Endothelial cell of umbilical vein (primary cell): ENCODE data around the gene KBTBD6. TPM values are rescaled to one million over a fixed set of nuclear protein-coding genes. Genes with fewer than 3 reads are reported as not detected.
"Not testable (repeated sequence)": the region's sequence is repeated elsewhere in the genome, so short reads cannot be mapped to it uniquely, and the experiment has no call there.

Experiments
- BruUV-seq: library from RNA; stranded (reverse); fragments of 400-500 nt; replicated peaks from 2 replicates; lab custom pipeline; 2021; lab: Mats Ljungman, UMichigan
- CTCF ChIA-PET: fragments of 300-600, 350-600 bp; sonication (Branson Sonifier 250); formaldehyde crosslinking; loops from one replicate; lab custom pipeline; 2021; ENCODE audit warnings: antibody characterized with exemption, inconsistent platforms; lab: Charles Lee
- POLR2A ChIA-PET: fragments of 300-600, 350-600 bp; sonication (Branson Sonifier 250); formaldehyde crosslinking; loops from one replicate; lab custom pipeline; 2021; ENCODE audit warnings: antibody characterized with exemption, inconsistent platforms; lab: Charles Lee
- DNase-seq: peaks from one replicate; pipeline ENCODE4 v3.0.0-alpha.2; 2011; ENCODE audit warnings: low read depth, low spot score
- FAIRE-seq: peaks from 2 replicates; lab custom pipeline; 2011; peaks lifted over from hg19 to GRCh38; lab: Jason Lieb, UNC
- H2AFZ ChIP-seq: 2 replicates; pipeline ENCODE4 v1.6.0; 2012; ENCODE audit warnings: low read depth, low read length, control low read depth, inconsistent platforms
- H3K27ac ChIP-seq: 2 replicates; pipeline ENCODE4 v1.5.1; 2011; ENCODE audit warnings: low read depth, mild to moderate bottlenecking, control low read depth, low read length, moderate library complexity; ENCODE audit not compliant: insufficient read depth
- H3K27me3 ChIP-seq, 2 experiments: 2 replicates each; pipeline versions ENCODE4 v1.6.0 to v1.6.1; 2011; ENCODE audit warnings: low read length in 2 of 2, mixed read lengths in 1 of 2; ENCODE audit not compliant: control insufficient read depth in 2 of 2, insufficient read depth in 2 of 2
- H3K36me3 ChIP-seq, 2 experiments: 2 replicates in 1 of 2; 3 replicates in 1 of 2; pipeline ENCODE4 v1.5.1; 2011; ENCODE audit warnings: low read length in 2 of 2, mild to moderate bottlenecking in 1 of 2, moderate library complexity in 1 of 2; ENCODE audit not compliant: control insufficient read depth in 2 of 2, insufficient read depth in 2 of 2; ENCODE audit errors: extremely low read depth in 1 of 2
- H3K4me1 ChIP-seq: 3 replicates; pipeline ENCODE4 v1.5.1; 2011; ENCODE audit warnings: mild to moderate bottlenecking, low read length; ENCODE audit not compliant: control insufficient read depth, insufficient read depth; ENCODE audit errors: extremely low read depth
- H3K4me2 ChIP-seq: 2 replicates; pipeline ENCODE4 v1.6.1; 2011; ENCODE audit warnings: low read length, control low read depth, mixed read lengths; ENCODE audit not compliant: insufficient read depth
- H3K4me3 ChIP-seq, 3 experiments: fragments of 200-600 bp in 1 of 3; sonication (generic), shearing (Covaris generic) in 1 of 3; replicated peaks in 1 of 3; 2 replicates each; pipeline ENCODE4 v1.5.1; 2011 to 2016; ENCODE audit warnings: control low read depth in 3 of 3, low read length in 3 of 3, mild to moderate bottlenecking in 2 of 3, inconsistent platforms in 1 of 3, low read depth in 1 of 3, moderate library complexity in 1 of 3; ENCODE audit not compliant: insufficient read depth in 1 of 3
- H3K79me2 ChIP-seq: 2 replicates; pipeline ENCODE4 v1.6.0; 2012; ENCODE audit warnings: low read length, inconsistent platforms; ENCODE audit not compliant: control insufficient read depth, insufficient read depth
- H3K9ac ChIP-seq: replicated peaks from 2 replicates; pipeline ENCODE3; 2011; ENCODE audit warnings: low read length, control low read depth; ENCODE audit not compliant: insufficient read depth; ENCODE audit errors: extremely low read depth
- H3K9me1 ChIP-seq: replicated peaks from 3 replicates; pipeline ENCODE4 v1.6.0; 2011; ENCODE audit warnings: mild to moderate bottlenecking, low read length; ENCODE audit not compliant: control insufficient read depth, insufficient read depth; ENCODE audit errors: extremely low read depth
- H3K9me3 ChIP-seq: replicated peaks from 2 replicates; pipeline ENCODE4 v1.5.1; 2012; ENCODE audit warnings: low read length, inconsistent platforms; ENCODE audit not compliant: control insufficient read depth, insufficient read depth
- H4K20me1 ChIP-seq: replicated peaks from 2 replicates; pipeline ENCODE3; 2011; ENCODE audit warnings: mild to moderate bottlenecking, low read length; ENCODE audit not compliant: control insufficient read depth, insufficient read depth; ENCODE audit errors: extremely low read depth
- CTCF ChIP-seq, 2 donors: IDR thresholded peaks; 1 replicate in 1 of 2; 2 replicates in 1 of 2; pipeline ENCODE4 v1.5.1; 2011; ENCODE audit warnings: low read length in 2 of 2, mild to moderate bottlenecking in 2 of 2, moderate library complexity in 2 of 2, control low read depth in 1 of 2, inconsistent platforms in 1 of 2, low read depth in 1 of 2; ENCODE audit not compliant: insufficient read depth in 1 of 2; ENCODE audit errors: extremely low read depth in 1 of 2
- EZH2 ChIP-seq: IDR thresholded peaks from 2 replicates; pipeline ENCODE4 v1.6.1; 2012; ENCODE audit warnings: borderline replicate concordance, low read depth, mild to moderate bottlenecking, moderate library complexity, low read length, inconsistent platforms; ENCODE audit not compliant: severe bottlenecking
- FOS ChIP-seq: IDR thresholded peaks from 2 replicates; pipeline ENCODE4 v1.6.1; 2011; ENCODE audit warnings: mild to moderate bottlenecking, low read length, moderate library complexity, borderline replicate concordance; ENCODE audit not compliant: insufficient read depth
- GATA2 ChIP-seq: IDR thresholded peaks from 2 replicates; pipeline ENCODE4 v1.7.0; 2011; ENCODE audit warnings: low read depth, mild to moderate bottlenecking, moderate library complexity, mixed read lengths, low read length; ENCODE audit not compliant: insufficient read length, insufficient read depth
- JUN ChIP-seq: IDR thresholded peaks from 2 replicates; pipeline ENCODE4 v1.6.1; 2011; ENCODE audit warnings: borderline replicate concordance, low read depth; ENCODE audit not compliant: insufficient read length, insufficient read depth
- MAX ChIP-seq: IDR thresholded peaks from 2 replicates; pipeline ENCODE4 v1.6.1; 2011; ENCODE audit not compliant: insufficient read depth, insufficient read length
- MYC ChIP-seq: IDR thresholded peaks from one replicate; pipeline ENCODE4 v1.6.1; 2011; ENCODE audit warnings: mild to moderate bottlenecking, low read depth, low read length
- POLR2A ChIP-seq: IDR thresholded peaks from 2 replicates; pipeline ENCODE4 v1.6.1; 2012; ENCODE audit warnings: low read depth, mild to moderate bottlenecking, control low read depth, low read length
- POLR2AphosphoS5 ChIP-seq: IDR thresholded peaks from 2 replicates; pipeline ENCODE4 v1.6.1; 2012; ENCODE audit warnings: low read depth, mild to moderate bottlenecking, control low read depth, low read length, moderate library complexity; ENCODE audit not compliant: insufficient read depth
- dilution Hi-C: fragments of 300-500 bp; cut with MboI; formaldehyde crosslinking; loops from one replicate; pipeline ENCODE4 v1.15.0; 2019; ENCODE audit warnings: low sequenced_read_pairs; ENCODE audit not compliant: extremely low pct_ligation_motif_present
- intact Hi-C: fragments of 100-400 bp; cut with micrococcal nuclease; formaldehyde crosslinking; loops from one replicate; pipeline ENCODE4 v1.10.0; 2022
- polyA plus RNA-seq, 4 experiments: library from polyadenylated mRNA; depleted of rRNA in 3 of 4; stranded (reverse) in 3 of 4; unstranded in 1 of 4; fragments of >200 nt; gene quantifications; 2 replicates each; pipeline versions ENCODE4 v1.2.1 to v1.2.3, GENCODE V29; 2011 to 2012; ENCODE audit warnings: missing spikeins in 1 of 4
- total RNA-seq: library from RNA; stranded (reverse); gene quantifications from 2 replicates; pipeline ENCODE4 v1.2.3, GENCODE V29; 2021

The KBTBD6 gene
- total and polyA plus RNA-seq, 2 donors (not counting 3 experiments of a cell fraction or from before 2014, with no cell fraction given) = 2.6 to 6.6 TPM

GRCh38 chr13:41095681-41096080 is 36.9 kb downstream of the KBTBD6 start:
- H3K4me2 ChIP-seq = not testable (repeated sequence)

GRCh38 chr13:41085961-41086585 is 46.5 kb downstream of the KBTBD6 start:
- H3K27me3 ChIP-seq = no peaks in the 10 kb centered on the region
- no peaks in the 10 kb centered on the region for H3K9me3 ChIP-seq
- H3K79me2 ChIP-seq = no peaks in the 10 kb centered on the region
- no peak overlapping the region for H3K4me3 ChIP-seq
- no peaks in the 10 kb centered on the region for H4K20me1 ChIP-seq
- dilution Hi-C loops = no loop called here
- TF ChIP-seq EZH2 = no peak
- no peak for TF ChIP-seq POLR2A
- no peak for TF ChIP-seq GATA2
- TF ChIP-seq POLR2AphosphoS5 = no peak
- TF ChIP-seq CTCF (IDR thresholded peaks at IDR 0.05; ENCODE audit: extremely low read depth in 1 of 2, insufficient read depth in 1 of 2, low read depth in 1 of 2, low read length in 2 of 2) = no peak
- no peak for TF ChIP-seq MYC
- no peak for TF ChIP-seq JUN
- TF ChIP-seq FOS = no peak
- no peak for TF ChIP-seq MAX
- BruUV-seq = TSS peak; percentile 3
- intact Hi-C loops = no loop called here
- peaks cover 0 to 9% of the 10 kb centered on the region in 2 experiments for H3K36me3 ChIP-seq
- FAIRE-seq = no peak
- H3K9ac ChIP-seq = no peak overlapping the region
- no peak overlapping the region for H3K4me2 ChIP-seq
- DNase-seq = no peak
- no peak overlapping the region for H3K27ac ChIP-seq
- H2AFZ ChIP-seq = no peak overlapping the region
- ChIA-PET POLR2A (no interaction called here), CTCF (interaction anchor here (0.9 to 1.3 kb wide), 2 partner anchors 12 to 137 kb away, joined by 3 to 4 read pairs; no protein-coding TSS in a partner anchor)
- H3K9me1 ChIP-seq = no peaks in the 10 kb centered on the region
- H3K4me1 ChIP-seq = no peaks in the 10 kb centered on the region

More at GRCh38 chr13:41095681-41096080, 36.9 kb downstream of the KBTBD6 start:
- dilution Hi-C loops, H2AFZ ChIP-seq, H3K27me3 ChIP-seq, FAIRE-seq, POLR2A ChIA-PET, H3K9me1 ChIP-seq, intact Hi-C loops, H3K9me3 ChIP-seq, H3K36me3 ChIP-seq, H4K20me1 ChIP-seq, H3K4me1 ChIP-seq, H3K9ac ChIP-seq, H3K4me3 ChIP-seq, CTCF ChIA-PET, H3K27ac ChIP-seq, H3K79me2 ChIP-seq, DNase-seq, BruUV-seq: not testable (repeated sequence)
